HUDEP-2 (cell line): ENCODE measurements around the gene ZFPM1.
"Not testable (repeated sequence)": the region's sequence is repeated elsewhere in the genome, so short reads cannot be mapped to it uniquely, and the experiment has no call there.

Experiments
- DNase-seq, 76 experiments: peaks; one replicate each; lab custom pipeline; 2025; ENCODE audit not compliant: unreplicated experiment in 76 of 76; lab: John Stamatoyannopoulos, UW

The ZFPM1 gene

GRCh38 chr16:88509749-88510069 is 56.6 kb downstream of the ZFPM1 start:
- no peak for DNase-seq

- peak in 1 of 76 experiments; percentile 32 for DNase-seq
Observed at GRCh38 chr16:88510091-88510994, 57.3 kb downstream of the ZFPM1 start.

DNA sequence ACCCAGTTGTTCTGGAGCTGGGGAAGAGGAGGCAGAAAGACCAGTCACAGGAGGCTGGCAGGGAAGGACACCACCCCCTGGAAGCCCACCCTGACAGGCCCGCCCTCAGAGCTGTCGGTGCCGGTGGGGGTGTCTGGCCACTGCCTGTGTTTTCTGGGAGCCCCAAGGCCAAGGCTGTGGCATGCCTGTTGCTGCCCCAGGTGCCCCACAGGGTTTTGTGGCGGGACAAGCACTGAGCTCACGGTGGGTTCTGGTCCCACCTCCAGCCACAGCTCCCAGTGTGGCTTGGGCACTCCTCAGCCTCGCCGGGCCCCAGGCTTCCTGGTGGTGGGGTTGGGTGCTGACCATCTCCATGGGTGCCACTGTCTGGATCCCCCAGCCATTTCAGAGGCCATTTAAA is 58.0 kb downstream of the ZFPM1 start:
- no peak for DNase-seq

DNA sequence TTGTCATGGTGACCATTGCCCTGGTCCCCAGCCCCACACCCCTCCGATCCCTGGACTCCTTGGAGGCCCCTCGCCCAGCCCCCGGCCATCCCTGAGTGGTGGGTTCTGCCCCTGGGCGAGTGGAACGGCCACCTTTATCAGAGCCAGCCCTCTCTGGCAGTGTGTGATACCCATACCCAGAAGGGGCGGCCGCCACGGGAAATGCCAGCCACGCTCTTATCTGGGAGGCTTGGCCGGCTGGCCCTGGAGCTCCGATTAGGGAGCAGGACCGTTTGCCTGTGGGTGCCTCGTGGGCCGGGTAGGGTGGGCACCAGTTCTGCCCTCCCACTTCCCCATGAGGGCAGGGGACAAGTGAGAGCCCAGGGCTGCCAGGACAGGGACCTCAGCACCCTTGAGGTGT is 58.8 kb downstream of the ZFPM1 start:
- peak in 56 of 76 experiments; percentile 12 to 91 (median 53) for DNase-seq

DNA sequence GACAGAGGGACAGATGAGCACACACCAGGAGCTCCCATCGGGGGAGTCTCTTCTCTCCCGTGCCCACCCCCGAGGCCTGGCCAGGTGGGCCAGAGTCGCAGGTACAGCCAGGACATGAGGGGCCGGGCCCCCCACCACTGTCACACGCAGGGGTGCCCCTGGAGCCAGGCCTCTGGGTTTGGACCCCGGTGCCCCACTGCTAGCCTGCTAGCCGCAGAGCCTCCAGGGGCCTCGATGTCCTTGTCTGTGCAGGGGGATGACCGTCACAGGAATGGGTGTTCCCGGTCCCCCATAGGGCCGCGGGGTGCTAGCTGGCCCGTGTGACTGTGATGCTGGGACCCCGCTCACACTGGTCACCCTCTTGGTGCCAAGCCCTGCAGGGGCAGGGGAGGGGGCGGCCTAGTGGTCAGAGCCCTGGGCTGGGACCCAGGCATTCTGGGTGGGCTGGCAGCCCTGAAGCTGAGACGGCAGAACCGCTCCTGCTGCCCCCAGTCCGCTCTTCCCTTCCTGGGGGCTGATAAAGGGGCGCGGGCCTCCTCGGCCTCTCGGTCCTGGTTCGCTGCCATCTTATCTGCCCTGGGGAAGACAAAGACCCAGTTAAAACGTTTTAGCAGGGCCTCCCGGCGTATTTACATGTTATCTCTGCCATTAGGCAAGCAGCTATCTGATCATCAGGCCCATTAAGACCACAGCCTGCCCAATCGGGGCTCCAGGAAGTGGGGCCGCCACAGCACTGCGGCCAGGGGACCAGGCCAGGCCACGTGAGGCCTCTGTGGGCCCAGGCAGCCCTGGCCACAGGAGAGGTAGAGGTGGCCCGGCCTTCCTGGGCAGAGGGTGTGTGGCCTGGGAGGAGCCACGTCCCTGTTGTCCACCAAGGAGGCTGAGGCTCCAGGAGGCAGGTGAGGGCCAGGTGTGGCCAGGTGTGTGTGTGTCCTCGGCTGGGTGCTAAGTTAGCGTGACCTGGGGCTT is 59.9 kb downstream of the ZFPM1 start:
- peak in 59 of 76 experiments; percentile 9 to 79 (median 47) for DNase-seq

DNA sequence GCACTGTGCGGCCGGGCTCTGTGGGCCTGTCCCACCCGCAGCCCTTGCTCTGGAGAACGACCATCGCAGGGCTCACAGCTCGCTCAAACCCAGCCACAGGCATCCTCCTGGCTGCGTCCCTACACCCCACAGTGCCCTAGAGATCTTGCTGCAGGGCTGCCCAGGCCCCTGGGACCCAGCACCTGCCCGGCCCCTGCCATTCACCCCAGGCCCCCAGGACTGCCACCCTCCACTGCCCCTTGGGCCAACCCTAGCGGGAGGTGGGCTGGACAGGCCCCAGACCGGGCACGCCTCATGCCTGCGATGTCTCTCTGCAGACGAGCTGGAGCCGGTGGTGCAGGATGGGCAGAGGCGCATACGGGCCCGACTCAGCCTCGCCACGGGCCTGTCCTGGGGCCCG is 61.0 kb downstream of the ZFPM1 start:
- no peak for DNase-seq

DNA sequence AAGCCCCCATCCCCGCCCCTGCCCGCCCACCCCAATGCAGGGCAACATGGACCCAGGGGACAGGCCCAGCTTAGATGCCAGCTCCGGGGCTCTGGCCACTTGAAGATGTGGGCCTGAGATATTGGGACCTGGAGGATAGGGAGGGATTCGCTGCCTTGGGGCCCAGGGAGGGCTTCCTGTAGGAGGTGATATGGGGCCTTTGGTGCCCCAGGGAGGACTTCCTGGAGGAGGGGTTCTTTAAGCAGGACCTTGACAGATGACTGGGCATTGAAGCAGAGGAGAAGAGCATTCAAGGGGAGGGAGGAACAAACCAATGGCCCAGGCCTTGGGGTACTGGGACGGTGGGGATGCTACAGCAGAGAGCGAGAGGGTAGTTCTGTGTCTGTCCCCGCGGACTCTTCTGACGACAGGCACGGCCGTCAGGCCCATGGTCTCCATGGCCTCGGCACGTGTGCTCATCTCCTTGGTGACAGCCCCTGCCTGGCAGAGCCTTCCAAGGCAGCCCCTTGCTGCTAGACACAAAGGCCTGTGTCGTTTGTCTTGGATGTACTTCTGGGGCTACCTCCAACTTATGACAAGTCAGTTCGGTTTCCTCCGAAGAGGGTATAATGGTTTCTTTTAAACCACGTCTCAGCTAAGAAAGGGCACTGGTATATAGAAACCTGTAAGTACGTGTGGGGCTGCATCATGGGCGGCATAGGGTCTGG is 61.6 kb downstream of the ZFPM1 start:
- DNase-seq, result no peak

GRCh38 chr16:88515371-88515770 is 62.3 kb downstream of the ZFPM1 start:
- no peak for DNase-seq

- DNase-seq, result no peak
Observed at GRCh38 chr16:88515925-88516594, 63.0 kb downstream of the ZFPM1 start.

DNA sequence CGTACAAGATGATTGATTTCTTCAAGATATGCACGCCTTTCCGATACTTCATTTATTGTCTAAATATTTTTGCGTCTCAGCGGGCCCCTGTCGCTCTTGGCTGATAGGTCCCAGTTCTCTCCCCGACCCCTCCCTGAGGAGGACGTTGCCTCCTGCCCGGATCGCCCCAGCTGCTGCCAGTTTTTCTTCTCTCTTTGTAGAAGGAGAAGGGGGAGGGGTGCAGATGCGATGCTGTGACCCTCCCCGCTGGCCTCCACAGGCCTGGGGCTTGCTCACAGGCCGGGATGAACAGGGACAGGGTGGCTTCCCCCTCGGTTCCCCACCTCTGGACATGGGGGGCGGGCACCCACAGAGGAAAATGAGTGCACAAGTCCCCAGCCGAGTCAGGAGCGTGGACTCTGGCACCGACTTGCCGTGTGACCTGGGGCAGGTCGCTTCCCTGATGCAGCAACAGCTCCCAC is 63.6 kb downstream of the ZFPM1 start:
- no peak for DNase-seq

GRCh38 chr16:88517208-88517774 is 64.2 kb downstream of the ZFPM1 start:
- not testable (repeated sequence) for DNase-seq

DNA sequence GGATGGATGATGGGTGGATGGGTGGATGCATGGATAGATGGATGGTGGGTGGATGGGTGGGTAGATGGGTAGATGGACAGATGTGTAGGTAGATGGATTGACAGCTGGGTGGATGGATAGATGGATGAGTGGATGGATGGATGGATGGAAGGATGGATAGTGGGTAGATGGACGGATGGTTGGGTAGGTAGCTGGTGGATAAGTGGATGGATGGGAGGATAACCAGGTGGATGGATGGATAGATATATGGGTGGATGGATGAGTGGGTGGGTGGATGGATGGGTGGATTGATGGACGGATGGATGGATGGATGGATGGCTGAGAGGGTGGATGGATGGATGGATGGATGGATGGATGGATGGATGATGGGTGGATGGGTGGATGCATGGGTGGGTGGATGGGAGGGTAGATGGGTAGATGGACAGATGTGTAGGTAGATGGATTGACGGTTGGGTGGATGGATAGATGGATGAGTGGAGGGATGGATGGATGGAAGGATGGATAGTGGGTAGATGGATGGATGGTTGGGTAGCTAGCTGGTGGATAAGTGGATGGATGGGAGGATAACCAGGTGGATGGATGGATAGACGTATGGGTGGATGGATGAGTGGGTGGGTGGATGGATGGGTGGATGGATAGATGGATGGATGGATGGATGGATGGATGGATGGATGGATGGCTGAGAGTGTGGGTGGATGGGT is 65.5 kb downstream of the ZFPM1 start:
- DNase-seq, result not testable (repeated sequence)

DNA sequence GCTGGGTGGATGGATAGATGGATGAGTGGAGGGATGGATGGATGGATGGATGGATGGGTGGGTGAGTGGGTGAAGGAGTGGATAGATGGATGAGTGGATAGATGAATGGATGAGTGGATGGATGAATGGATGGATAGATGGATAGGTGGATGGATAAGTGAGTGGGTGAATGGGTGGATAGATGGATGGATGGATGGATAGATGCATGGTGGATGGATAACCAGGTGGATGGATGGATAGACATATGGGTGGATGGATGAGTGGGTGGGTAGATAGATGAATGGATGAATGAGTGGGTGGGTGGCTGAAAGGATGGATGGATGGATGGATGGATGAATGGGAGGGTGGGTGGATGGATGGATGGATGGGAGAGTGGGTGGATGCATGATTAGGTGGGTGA is 66.2 kb downstream of the ZFPM1 start:
- no peak for DNase-seq

DNA sequence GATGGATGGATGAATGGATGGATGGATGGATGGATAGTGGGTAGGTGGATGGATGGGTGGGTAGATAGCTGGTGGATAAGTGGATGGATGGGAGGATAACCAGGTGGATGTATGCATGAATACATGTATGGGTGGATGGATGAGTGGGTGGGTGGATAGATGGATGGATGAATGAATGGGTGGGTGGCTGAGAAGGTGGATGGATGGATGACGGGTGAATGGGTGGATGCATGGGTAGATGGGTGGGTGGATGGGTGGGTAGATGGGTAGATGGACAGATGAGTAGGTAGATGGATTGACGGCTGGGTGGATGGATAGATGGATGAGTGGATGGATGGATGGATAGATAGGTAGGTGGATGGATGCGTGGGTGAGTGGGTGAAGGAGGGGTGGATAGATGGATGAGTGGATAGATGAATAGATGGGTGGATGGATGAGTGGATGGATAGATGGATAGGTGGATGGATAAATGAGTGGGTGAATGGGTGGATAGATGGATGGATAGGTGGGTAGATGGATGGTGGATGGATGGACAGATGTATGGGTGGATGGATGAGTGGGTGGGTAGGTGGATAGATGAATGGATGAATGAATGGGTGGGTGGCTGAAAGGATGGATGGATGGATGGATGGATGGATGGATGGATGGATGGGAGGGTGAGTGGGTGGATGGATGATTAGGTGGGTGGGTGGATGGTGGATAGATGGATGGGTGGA is 67.0 kb downstream of the ZFPM1 start:
- DNase-seq, result no peak

DNA sequence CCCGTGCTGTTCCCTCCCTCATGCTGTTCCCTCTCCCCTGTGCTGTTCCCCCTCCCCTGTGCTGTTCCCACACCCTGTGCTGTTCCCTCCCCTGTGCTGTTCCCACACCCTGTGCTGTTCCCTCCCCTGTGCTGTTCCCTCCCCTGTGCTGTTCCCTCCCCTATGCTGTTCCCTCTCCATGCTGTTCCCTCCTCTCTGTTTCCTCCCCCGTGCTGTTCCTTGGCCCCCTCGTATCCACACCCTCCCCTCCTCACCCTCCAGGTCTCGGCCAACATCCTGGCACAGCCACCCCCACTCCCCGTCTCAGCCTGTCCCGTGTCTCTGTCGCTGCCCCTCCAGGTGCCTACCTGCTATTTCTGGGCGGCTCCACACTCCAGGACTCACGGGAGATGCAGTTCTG is 68.6 kb downstream of the ZFPM1 start:
- DNase-seq, result no peak

GRCh38 chr16:88522276-88522949 is 69.3 kb downstream of the ZFPM1 start:
- no peak for DNase-seq

- DNase-seq, result peak in 3 of 76 experiments; percentile 14 to 30 (median 29)
Observed at GRCh38 chr16:88523309-88524161, 70.5 kb downstream of the ZFPM1 start.
